Neural progenitor cell (in vitro differentiated cells): ENCODE measurements around the gene CD80. TPM values are rescaled to one million over a fixed set of nuclear protein-coding genes. Genes with fewer than 3 reads are reported as not detected.
A peak's percentile ranks its signal among the peaks of the same experiment; 100 is the strongest.

ENCODE experiments used
- DNase-seq: peaks from one replicate; pipeline ENCODE4 v3.0.0-alpha.2; 2016; ENCODE audit warnings: low spot score
- H2AFZ ChIP-seq: fragments of 200-600 bp; sonication (generic); replicated peaks from 2 replicates; pipeline ENCODE4 v1.6.1; 2016; ENCODE audit warnings: antibody characterized with exemption
- H3F3A ChIP-seq: fragments of 200-600 bp; sonication (generic); 2 replicates; pipeline ENCODE4 v1.6.1; 2016; ENCODE audit warnings: antibody characterized with exemption, low read depth
- H3K27ac ChIP-seq: fragments of 200-600 bp; sonication (generic); 2 replicates; pipeline ENCODE4 v1.5.1; 2016; ENCODE audit warnings: mild to moderate bottlenecking
- H3K27me3 ChIP-seq: fragments of 200-600 bp; sonication (generic); 2 replicates; pipeline ENCODE4 v1.6.1; 2016; ENCODE audit warnings: mild to moderate bottlenecking, moderate library complexity
- H3K36me3 ChIP-seq: fragments of 200-600 bp; sonication (generic); 2 replicates; pipeline ENCODE4 v1.5.1; 2016
- H3K4me1 ChIP-seq: fragments of 200-600 bp; sonication (generic); 2 replicates; pipeline ENCODE4 v1.6.1; 2016; ENCODE audit warnings: mixed run types
- H3K4me2 ChIP-seq: fragments of 200-600 bp; sonication (generic); 2 replicates; pipeline ENCODE4 v1.6.1; 2016
- H3K4me3 ChIP-seq: fragments of 200-600 bp; sonication (generic); 2 replicates; pipeline ENCODE4 v1.5.1; 2016
- H3K79me2 ChIP-seq: fragments of 200-600 bp; sonication (generic); 2 replicates; pipeline ENCODE4 v1.6.1; 2016; ENCODE audit warnings: low read depth
- H3K9ac ChIP-seq: fragments of 200-600 bp; sonication (generic); 2 replicates; pipeline ENCODE4 v1.6.1; 2016
- H3K9me3 ChIP-seq: fragments of 200-600 bp; sonication (generic); 2 replicates; pipeline ENCODE4 v1.5.1; 2016; ENCODE audit warnings: low read depth
- H4K20me1 ChIP-seq: fragments of 200-600 bp; sonication (generic); 2 replicates; pipeline ENCODE4 v1.6.1; 2016; ENCODE audit warnings: low read depth
- H3K27ac Mint-ChIP-seq: 3 replicates; pipeline ENCODE4 v1.8.0; 2021; ENCODE audit warnings: mixed read lengths
- H3K27me3 Mint-ChIP-seq: 2 replicates; pipeline ENCODE4 v1.8.0; 2022; ENCODE audit warnings: low read depth, mild to moderate bottlenecking, inconsistent platforms, moderate library complexity, mixed read lengths; ENCODE audit not compliant: insufficient read depth
- H3K36me3 Mint-ChIP-seq: 3 replicates; pipeline ENCODE4 v1.8.0; 2021; ENCODE audit warnings: mixed read lengths
- H3K4me1 Mint-ChIP-seq: 3 replicates; pipeline ENCODE4 v1.8.0; 2021; ENCODE audit warnings: mixed read lengths
- H3K4me3 Mint-ChIP-seq: 3 replicates; pipeline ENCODE4 v1.8.0; 2021; ENCODE audit warnings: mild to moderate bottlenecking, moderate library complexity, mixed read lengths
- H3K9me3 Mint-ChIP-seq: 3 replicates; pipeline ENCODE4 v1.8.0; 2020; ENCODE audit warnings: mixed read lengths
- CTCF ChIP-seq: fragments of 200-600 bp; sonication (generic); IDR thresholded peaks from 2 replicates; pipeline ENCODE4 v1.5.1; 2017; ENCODE audit warnings: antibody characterized with exemption, mild to moderate bottlenecking
- EZH2 ChIP-seq: fragments of 200-600 bp; sonication (generic); IDR thresholded peaks from 2 replicates; pipeline ENCODE4 v1.6.1; 2017; ENCODE audit warnings: antibody characterized with exemption, mild to moderate bottlenecking, moderate library complexity
- EZH2phosphoT487 ChIP-seq: fragments of 200-600 bp; sonication (generic); IDR thresholded peaks from 2 replicates; pipeline ENCODE4 v1.6.1; 2017; ENCODE audit warnings: antibody characterized with exemption
- total RNA-seq: library from RNA; depleted of rRNA; stranded (reverse); fragments of >200 nt; gene quantifications from 2 replicates; pipeline ENCODE4 v1.2.3, GENCODE V29; 2015; ENCODE audit warnings: low replicate concordance

The CD80 gene
- total RNA-seq, 1 donor from 2014 or later = 0.30 TPM

DNA sequence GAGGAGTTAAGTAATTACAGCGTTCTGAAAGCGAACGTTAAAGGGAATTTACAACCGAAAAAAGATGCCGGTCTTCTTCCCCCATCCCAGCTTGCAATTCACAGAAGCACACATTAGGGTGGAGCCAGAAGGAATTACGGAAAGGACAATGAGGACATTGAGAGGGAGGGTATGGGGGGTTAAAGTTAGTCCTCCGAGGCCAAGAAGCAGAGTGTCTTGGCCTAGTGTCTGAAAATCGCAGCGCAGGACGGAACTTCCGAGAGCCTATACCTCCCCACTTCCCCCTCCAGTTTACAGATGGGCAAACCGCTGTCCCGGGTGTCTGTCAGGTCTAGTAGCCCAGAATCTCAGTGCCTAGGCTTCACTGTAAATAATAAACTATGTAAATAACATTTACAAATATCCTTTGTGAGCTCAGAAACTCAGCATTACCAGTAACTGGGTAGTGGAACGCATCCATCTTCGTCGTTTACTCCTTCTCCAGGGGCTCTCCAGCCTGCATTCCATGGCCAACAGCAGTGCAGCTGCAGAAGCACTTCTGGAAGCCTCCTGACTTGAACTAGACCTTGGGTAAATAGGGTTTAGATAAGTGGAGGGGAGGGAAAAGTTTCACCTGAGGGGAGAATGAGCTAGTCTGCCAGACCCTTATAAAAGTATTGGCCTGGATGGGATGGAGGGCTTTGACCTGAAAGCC lies 20.8 kb upstream of the CD80 start:
- Histone ChIP-seq H3K36me3 (no peaks in the 10 kb centered on the region), H3K79me2 (no peaks in the 10 kb centered on the region), H3K27ac (no peak overlapping the region), H3K9ac (no peak overlapping the region), H3K9me3 (no peaks in the 10 kb centered on the region), H4K20me1 (no peaks in the 10 kb centered on the region), H3K4me2 (peak overlapping the region; percentile 74), H3K4me3 (peak overlapping the region; percentile 56), H2AFZ (peak overlapping the region; percentile 77), H3F3A (peaks cover 16% of the 10 kb centered on the region), H3K4me1 (peaks cover 11% of the 10 kb centered on the region), H3K27me3 (peaks cover 16% of the 10 kb centered on the region)
- no peaks in the 10 kb centered on the region for H3K36me3 Mint-ChIP-seq
- TF ChIP-seq EZH2phosphoT487 = no peak
- no peak for TF ChIP-seq EZH2
- H3K27me3 Mint-ChIP-seq = peaks cover 15% of the 10 kb centered on the region
- peak overlapping the region; percentile 92 for H3K27ac Mint-ChIP-seq
- H3K9me3 Mint-ChIP-seq = no peaks in the 10 kb centered on the region
- DNase-seq = peak; percentile 74
- peaks cover 12% of the 10 kb centered on the region for H3K4me1 Mint-ChIP-seq
- H3K4me3 Mint-ChIP-seq = peak overlapping the region; percentile 88

- Mint-ChIP-seq H3K27ac (peak within 1 kb of the TSS; percentile 92), H3K9me3 (no peaks in the 10 kb centered on the region), H3K4me3 (peak within 1 kb of the TSS; percentile 88), H3K27me3 (peaks cover 15% of the 10 kb centered on the region), H3K36me3 (no peaks in the 10 kb centered on the region), H3K4me1 (peaks cover 12% of the 10 kb centered on the region)
- no peak within 1 kb of the TSS for H3K27ac ChIP-seq
- H3K9me3 ChIP-seq = no peaks in the 10 kb centered on the region
- peaks cover 16% of the 10 kb centered on the region for H3F3A ChIP-seq
- TF ChIP-seq EZH2 = peak; percentile 65
- TF ChIP-seq CTCF = no peak
- peak; percentile 27 for TF ChIP-seq EZH2phosphoT487
- peaks cover 16% of the 10 kb centered on the region for H3K27me3 ChIP-seq
- no peaks in the 10 kb centered on the region for H3K79me2 ChIP-seq
- H3K4me3 ChIP-seq = peak within 1 kb of the TSS; percentile 56
- H2AFZ ChIP-seq = peak within 1 kb of the TSS; percentile 77
- no peak within 1 kb of the TSS for H3K9ac ChIP-seq
- peak within 1 kb of the TSS; percentile 74 for H3K4me2 ChIP-seq
- peak; percentile 87 for DNase-seq
- peaks cover 11% of the 10 kb centered on the region for H3K4me1 ChIP-seq
- H4K20me1 ChIP-seq = no peaks in the 10 kb centered on the region
- H3K36me3 ChIP-seq = no peaks in the 10 kb centered on the region
These were observed 20.1 kb upstream of the CD80 start, which contains the start of gene ADPRH for GRCh38 chr3:119579366-119580066. Gene ADPRH, plus strand, starts transcription at chr3:119579492. Its CDS starts 2,678 bp downstream, at chr3:119582170.

DNA sequence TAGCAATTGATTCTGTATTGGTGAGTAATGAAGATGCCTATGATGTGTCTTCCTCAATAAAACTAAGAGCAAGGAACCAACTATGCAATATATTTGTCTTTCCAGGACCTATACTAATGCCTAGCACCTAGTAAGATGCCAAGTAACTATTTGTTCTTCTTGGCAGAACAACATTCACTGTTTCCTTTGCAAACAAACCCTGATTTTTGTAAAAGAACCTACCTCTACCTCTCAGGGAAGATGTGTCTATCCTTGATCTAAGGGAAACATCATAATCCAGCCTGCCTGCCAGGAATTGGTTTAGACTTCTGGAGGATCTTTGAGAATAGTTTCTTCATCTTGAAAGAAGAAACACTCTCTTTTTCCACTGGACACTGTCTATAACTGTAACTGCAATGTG lies 16.1 kb upstream of the CD80 start:
- Mint-ChIP-seq H3K27me3 (peaks cover 12% of the 10 kb centered on the region), H3K27ac (no peak overlapping the region), H3K9me3 (no peaks in the 10 kb centered on the region), H3K36me3 (no peaks in the 10 kb centered on the region), H3K4me1 (peaks cover 11% of the 10 kb centered on the region), H3K4me3 (no peak overlapping the region)
- TF ChIP-seq CTCF (no peak), EZH2 (no peak), EZH2phosphoT487 (no peak)
- Histone ChIP-seq H3K4me3 (no peak overlapping the region), H3F3A (peaks cover 13% of the 10 kb centered on the region), H4K20me1 (no peaks in the 10 kb centered on the region), H3K4me1 (peaks cover 9% of the 10 kb centered on the region), H3K4me2 (no peak overlapping the region), H3K79me2 (no peaks in the 10 kb centered on the region), H3K36me3 (no peaks in the 10 kb centered on the region), H3K9me3 (no peaks in the 10 kb centered on the region), H3K27ac (no peak overlapping the region), H2AFZ (no peak overlapping the region), H3K9ac (no peak overlapping the region), H3K27me3 (peaks cover 16% of the 10 kb centered on the region)
- no peak for DNase-seq
